GM21423 (cell line): ENCODE results near the gene PSMD13.
A peak's percentile ranks its signal among the peaks of the same experiment; 100 is the strongest.

Source experiments
- ATAC-seq: cut with Tn5 transposase; IDR thresholded peaks from one replicate; pipeline ENCODE4 v1.9.1; 2021; ENCODE audit warnings: mild to moderate bottlenecking, moderate library complexity; ENCODE audit not compliant: unreplicated experiment

PSMD13 gene

DNA sequence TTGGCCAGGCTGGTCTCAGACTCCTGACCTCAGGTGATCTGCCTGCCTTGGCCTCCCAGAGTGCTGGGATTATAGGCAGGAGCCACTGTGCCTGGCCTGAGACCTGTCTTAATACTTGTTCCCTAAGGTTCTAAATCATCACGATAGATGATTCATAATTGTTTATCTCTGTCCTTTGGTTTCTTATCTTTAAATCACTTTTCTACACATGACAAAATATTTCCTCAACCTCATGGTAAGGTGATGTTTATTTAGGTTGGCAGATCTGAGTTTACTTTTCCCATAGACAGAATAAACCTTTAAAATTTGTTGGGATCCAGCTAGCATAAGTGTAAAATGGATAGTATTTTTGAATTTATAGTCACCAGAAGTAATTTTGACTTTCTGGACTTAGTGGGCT, 3.5 kb downstream of the PSMD13 start:
- ATAC-seq, result no peak

DNA sequence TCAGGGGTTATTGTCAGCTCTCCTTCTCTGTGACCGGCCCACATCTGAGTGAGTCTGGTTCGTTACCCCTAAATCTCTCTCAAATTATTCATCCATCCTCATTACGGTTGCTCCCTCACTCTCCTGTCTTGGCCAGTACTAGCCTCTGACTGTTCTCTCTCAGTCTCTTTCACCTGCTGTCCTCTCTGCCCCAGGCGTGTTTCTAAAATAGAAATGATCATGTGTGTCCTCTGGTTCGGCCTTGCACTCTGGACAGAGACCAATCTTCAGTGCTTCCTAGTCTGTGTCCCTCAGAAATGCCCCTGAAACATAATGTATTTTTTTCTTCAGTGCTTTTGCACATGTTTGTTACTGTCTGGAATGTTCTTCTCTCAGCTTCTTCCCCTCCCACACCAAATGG, 4.9 kb downstream of the PSMD13 start:
- ATAC-seq, result no peak

DNA sequence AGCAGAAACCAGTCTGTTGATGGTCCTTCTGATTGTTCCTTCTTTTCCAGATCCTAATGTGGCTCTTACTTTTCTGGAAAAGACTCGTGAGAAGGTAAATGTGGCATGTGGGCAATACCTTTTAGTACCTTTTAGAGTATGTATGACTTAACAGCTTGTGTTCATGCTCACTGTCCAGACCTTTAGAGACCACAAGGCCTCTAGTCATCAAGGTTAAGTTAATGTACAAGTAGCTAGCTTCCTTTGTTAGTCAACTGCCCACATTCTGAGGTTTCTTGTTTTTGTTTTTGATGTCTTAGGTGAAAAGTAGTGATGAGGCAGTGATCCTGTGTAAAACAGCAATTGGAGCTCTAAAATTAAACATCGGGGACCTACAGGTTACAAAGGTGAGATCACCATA, 7.6 kb downstream of the PSMD13 start:
- ATAC-seq, result no peak

DNA sequence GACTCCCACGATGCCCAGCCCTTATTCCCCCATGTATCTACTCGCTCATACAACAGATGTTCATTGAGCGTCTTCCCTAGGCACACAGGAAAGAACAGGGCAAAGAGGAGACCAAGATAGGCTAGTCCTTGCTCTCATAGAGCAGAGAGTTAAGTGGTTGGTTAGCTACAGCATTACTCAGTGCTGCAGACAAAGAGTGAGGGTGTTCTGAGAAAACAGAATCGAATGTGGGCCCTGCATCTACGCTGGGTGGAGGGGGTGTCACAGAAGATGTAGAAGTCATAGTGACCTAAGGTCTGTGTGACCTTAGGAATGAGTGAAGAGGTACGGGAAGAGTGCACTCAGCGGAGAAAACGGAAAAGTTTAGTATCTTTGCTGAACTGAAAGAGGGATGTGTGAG, 12.3 kb downstream of the PSMD13 start:
- no peak for ATAC-seq

DNA sequence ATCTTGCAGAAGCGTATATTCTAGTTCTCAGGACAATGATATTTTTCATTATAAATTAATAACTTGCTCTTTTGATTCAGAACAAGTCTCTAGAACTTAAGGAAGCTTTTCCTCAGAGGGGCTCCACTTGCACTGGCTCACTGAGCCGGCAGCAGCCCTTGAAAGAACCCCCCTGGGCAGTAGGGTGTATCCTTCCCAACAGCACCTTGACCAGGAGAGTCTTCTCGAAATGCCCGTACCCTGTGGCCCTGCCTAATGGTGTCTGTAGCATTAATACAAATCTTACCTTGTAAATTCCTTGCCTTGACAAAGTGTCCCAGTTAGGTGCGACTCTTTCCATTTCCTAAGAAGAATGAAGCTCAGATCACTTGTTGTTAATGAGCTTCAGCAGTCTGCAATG, 13.5 kb downstream of the PSMD13 start:
- ATAC-seq, result no peak

DNA sequence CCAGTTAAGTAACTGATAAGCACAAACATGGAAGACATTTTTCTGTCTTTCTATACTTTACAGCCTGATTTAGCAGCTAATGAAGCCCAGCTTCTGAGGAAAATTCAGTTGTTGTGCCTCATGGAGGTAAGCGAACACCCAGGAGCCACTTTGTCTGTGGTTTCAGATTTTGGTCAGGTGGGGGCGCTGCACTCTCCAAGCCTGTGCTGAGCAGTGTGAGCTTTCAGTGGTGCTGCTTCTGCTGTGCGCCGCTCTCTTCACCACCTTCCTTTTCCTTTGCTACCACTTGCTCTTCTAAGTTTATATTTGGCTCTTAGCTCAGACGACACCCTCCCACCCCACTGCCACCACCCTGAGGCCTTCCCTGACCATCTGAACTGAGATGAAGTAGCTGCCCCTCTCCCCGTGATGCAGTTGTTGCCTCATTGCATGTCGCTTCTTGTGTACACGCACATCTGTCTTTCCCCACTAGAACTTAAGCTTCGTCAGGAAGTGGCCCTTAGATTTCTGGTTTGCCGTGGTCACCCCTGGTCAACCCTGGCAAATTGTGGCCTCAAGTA, 14.0 kb downstream of the PSMD13 start:
- ATAC-seq, result no peak

DNA sequence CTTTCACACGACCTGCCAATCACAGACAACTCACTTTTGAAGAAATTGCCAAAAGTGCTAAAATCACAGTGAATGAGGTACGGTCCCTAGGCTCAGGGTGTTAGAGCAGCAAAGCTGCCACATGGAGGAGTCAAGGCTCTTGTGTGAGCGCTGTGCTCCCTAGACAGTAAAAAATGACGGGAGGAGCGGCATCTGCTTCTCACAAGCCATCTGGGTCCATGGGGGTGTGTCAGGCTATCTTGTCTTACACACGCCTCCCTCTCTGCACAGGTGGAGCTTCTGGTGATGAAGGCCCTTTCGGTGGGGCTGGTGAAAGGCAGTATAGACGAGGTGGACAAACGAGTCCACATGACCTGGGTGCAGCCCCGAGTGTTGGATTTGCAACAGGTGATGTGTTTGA, 14.8 kb downstream of the PSMD13 start:
- ATAC-seq, result no peak

DNA sequence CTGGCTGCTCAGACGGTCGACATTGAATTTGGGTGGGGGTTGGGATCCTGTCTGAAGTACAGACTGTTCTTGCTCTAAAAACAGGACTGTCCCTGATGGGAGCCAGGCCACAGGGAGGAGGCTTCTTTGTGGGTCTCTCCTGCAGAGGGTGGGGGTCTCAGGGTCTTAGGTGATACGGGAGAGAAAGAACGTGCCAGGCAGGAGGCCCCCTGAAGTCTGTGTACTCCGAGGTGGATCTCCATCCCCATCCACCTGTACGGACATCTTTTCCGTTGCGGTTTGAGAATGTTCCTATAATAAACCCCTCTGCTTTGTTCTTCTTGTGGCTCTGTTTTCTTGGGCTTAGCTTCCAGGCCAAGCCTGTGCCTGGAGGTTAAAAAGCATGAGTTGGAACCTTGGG, 15.9 kb downstream of the PSMD13 start:
- no peak for ATAC-seq

DNA sequence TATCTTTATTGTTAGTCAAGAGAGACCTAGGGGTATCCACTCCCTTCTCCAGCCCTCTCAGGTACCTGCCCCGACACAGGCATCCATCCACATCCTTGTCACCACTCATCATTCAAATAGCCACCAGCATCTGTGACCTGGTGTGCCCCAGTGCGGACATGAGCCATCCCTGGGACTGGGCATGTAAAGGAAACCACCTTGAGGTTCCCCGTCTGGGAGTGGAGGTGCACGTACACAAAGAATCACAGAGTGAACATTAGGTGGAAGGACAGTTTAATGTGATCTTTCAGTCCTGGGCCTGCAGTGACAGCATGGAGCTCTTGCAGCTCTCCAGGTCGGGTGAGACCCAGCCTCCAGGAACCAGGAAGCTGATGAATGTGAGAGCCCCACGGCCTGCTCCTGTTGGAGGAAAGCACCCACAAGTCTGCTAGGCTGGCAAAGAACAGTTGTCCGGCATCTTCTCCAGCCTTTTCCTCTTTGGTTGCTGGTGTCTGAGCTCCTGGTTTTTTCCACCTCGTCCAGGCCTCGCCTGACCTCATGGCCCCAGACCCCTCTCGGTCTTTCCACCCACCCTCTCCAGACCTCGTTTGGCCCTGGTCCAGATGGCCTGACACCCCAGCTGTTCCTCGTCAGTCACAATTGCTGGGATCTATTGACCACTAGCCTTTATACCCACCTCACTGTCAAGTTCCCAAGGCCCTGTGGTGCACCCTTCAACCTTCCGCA, 16.5 kb downstream of the PSMD13 start:
- no peak for ATAC-seq

DNA sequence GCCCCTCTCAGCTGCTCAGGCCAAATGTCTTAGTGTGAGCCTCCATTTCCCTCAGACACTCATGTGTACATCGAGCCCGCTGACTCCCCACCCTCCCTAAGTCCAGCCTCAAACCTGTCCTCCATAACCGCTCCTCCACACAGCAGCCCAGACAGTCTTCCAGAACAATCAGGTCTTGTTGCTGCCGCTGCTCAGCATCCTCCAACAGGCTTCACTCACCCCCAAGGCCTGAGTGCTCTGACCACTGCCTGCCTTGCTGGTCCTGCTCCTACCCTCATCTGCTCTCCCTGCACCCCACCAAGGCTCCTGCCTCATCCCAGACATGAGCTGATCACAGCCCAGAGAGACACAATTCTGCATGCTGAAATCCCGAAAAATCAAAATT, 17.1 kb downstream of the PSMD13 start:
- ATAC-seq, result no peak

DNA sequence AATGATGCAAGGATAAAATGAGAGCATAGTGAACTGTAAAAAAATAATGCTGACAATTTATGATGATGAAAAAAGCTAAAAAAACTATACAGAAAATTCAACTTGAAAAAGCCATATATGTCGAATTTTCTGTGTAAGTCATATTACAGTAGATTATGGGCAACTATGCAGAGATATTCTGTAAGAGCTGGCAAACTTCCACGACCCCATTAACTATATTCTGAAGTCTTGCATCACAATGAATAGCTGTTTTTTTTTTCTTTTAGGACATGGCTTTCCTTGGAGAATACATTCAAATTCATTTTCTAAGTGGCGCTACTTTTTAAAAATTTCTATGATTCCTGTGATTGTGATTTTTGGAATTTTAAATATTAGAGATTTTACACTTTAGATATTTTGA, 18.4 kb downstream of the PSMD13 start:
- ATAC-seq, result no peak

DNA sequence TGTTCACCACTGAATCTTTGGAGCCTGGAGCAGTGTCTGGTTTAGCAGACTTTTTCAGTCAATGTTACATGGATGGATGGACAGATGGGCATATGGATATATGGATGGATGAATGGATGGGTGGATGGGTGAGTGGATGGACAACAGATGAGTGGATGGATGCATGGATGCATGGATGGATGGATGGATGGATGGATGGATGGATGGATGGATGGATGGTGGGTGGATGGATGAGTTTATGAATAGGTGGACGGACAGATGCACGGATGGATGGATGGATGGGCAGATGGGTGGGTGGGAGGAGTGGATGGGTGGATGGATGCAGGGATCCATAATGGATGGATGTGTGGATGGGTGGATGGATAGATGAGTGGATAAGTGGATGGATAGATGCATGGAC, 19.0 kb downstream of the PSMD13 start:
- no peak for ATAC-seq

DNA sequence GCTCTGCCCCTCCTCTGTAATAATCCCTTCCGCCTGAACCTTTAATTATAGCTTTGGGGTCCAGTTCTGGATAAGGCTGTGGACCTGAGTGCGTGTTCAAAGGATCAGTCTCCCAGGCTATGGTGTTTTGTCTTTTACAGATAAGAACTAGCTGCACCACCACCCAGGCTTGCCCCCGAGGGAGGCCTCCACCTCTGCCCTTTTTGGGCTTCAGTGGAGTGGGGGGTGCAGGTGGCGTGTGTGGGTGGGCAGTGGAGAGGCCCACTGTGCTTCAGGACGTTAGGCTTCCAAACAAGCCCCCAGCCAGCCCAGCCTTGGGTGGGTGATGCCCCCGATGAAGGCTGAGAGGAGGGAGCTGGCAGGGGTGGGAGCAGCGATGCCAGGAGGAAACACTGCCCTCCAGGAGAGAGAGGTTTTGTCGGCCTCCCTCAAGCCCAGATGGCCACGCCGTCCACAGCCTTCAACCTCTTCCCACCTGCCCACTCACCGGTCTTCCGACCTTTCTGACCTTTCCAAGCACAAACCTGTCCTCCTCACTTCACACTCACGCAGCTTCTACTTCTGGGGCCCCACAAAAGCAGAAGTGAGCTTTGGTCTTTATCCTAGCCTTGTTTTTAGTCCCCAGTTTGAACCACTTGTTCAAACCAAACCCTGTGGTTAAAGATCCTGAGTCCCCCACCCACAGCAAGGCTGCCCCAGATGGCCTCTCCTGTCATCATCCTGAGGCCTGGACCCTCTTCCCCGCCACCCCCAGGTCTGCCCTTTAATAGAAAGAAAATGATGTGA, 20.4 kb downstream of the PSMD13 start:
- ATAC-seq, result no peak

DNA sequence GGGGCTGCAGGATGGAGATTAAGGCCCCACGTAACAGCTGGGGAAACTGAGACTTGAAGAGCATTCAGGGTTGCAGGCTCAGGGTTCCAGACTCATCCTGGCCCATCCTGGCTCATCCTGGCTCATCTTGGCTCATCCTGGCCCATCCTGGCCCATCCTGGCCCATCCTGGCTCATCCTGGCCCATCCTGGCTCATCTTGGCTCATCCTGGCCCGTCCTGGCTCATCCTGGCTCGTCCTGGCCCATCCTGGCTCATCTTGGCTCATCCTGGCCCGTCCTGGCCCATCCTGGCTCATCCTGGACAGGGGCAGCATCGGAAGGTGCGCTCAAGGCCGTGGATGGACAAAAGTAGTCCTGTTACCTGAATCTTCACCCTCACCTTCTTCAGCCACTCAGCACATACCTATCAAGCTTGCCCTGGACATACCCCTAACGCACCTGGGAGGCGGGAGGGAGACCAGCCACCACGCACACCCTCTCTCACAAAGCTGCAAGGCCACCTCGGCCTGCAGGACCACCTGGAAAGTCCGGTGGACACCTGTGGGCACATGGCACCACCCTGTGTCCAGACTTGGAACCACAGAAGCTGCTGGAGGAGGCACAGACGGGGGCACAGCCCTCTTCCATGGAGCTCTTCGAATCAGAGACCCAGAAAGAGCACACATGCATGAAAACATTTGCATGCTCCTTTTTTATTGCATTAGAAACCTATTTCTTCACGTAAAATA, 21.2 kb downstream of the PSMD13 start:
- no peak for ATAC-seq

DNA sequence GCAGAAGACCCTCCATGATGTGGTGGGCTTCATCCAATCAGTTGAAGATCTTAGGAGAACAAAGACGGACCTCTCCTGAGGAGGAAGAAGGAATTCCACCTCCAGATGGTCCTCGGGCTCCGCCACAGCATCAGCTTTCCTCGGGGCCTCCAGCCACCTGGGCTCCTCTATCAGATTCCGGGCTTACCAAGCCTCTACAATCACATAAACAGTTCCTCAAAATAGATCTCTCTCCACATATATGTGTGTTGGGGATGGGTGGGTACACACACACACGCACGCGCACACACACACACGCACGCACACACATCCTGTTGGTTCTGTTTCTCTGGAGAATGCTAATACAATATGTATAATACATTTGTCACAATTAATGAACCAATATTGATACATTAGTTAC, 22.6 kb downstream of the PSMD13 start:
- no peak for ATAC-seq

DNA sequence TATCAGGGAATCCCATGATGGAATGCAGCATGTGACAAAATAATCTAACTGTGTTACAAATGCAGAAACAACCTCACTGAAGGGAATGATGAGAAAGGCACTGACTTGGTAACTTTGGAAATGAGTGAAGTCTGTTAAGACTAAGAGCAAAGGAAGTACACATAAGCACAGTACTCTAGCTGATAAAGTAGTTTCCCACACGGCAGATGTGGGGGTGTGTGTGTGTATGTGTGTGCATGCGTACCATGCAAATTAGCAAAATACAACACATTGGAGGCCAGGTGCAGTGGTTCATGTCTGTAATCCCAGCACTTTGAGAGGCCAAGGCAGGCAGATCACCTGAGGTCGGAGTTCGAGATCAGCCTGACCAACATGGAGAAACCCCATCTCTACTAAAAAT, 24.8 kb downstream of the PSMD13 start:
- no peak for ATAC-seq

DNA sequence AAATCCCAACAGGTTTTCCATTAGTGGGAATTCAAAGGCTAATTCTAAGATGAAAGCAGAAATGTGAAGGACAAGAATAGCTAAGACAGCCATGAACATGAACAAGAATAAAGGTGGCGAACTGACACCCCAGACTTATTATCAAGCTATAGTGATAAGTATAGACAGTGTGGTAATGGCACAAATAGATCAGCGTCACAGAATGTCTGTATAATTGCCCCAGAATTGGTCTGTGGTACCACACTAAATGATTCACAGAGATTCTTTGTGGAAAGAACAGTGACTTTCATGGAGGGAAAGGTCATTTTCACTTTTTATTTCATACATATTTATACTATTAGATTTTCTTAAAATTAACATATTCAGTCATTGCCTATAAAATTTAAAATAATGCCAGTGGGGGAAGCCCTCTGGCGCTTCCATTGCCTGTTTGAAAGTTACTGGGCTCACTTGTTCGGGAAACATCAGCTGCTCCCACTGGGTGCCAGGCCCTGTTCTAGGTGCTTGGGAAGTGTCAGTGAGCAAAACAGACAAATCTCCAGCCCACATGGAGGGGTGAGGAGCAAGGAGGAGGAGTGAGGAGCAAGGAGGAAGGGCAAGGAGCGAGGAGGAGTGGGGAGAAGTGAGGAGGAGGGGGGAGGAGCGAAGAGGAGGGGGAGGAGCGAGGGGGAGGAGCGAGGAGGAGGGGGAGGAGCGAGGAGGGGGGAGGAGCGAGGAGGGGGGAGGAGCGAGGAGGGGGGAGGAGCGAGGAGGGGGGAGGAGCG, 30.1 kb downstream of the PSMD13 start:
- ATAC-seq, result no peak

DNA sequence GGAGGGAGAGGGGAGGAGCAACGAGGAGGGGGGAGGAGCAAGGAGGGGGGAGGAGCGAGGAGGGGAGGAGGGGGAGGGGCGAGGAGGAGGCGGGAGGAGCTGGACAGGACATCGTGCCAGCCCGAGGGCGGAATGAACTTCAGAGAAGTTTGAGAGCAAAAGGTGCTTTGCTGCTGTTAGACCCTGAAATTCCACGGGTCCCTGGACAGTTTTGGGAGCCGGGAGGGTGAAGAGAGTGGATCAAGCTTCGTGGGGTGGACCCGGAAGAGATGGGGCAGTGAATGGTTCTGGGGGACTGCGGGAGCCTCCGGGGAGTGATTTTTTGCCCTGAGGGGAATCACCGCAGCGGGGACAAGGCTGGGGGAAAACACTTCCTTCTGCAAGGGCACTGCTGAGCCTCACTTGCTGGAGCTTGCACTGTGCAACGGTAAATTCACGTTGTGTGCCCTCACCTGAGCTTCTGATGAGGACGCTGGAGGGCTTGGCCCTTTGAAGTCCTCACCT, 30.8 kb downstream of the PSMD13 start:
- ATAC-seq, result no peak

DNA sequence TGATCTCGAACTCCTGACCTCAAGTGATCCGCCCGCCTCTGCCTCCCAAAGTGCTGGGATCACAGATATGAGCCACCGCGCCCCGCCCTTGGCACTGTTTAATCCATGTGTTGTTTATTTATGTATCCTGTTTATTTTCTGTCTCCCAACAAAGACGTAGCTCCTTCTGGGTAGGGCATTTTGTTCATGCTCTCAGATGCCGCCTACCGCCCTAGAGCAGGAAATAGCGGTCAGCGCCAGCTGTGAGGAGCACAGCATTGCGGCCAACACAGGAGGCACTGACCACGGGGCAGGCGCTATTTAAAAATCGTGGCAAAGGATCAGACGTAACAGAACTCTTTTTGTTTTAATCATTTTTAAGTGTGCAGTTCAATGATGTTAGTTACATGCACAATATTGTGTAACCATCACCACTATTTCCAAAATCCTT, 32.0 kb downstream of the PSMD13 start:
- ATAC-seq, result peak; percentile 49

DNA sequence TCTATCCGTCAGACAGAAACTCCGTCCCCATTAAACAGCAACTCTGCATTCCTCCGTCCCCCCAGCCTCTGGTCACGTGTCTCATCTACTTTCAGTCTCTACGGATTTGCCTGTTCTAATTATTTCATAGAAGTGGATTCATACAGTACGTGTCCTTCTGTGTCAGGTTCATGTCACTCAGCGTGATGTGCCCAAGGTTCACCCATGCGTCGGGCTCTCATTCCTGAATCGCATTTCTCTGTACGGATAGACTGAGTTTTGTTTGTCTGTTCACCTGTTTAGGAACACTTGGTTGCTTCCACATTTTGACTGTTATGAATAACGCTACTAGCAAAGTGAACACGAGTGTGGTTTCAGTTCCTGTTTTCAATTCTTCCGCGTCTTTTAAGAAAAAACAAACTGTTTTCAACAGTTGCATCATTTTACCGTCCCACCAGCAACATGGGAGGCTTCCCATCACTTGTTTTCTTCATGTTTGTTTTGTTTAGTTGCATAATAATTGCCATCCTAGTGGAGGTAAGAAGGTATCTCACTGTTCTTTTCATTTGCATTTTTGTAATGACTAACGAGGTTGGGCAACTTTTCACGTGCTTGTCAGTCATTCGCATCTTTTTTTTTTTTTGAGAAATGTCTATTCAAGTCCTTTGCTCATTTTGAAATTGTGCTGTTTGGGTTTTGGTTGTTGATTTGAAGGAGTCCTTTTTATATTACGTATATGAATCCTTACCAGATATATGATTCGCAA, 32.5 kb downstream of the PSMD13 start:
- ATAC-seq, result peak; percentile 58
